ENCODE measurements around the gene ATXN1.

- TF ChIP-seq, protein P1, sequence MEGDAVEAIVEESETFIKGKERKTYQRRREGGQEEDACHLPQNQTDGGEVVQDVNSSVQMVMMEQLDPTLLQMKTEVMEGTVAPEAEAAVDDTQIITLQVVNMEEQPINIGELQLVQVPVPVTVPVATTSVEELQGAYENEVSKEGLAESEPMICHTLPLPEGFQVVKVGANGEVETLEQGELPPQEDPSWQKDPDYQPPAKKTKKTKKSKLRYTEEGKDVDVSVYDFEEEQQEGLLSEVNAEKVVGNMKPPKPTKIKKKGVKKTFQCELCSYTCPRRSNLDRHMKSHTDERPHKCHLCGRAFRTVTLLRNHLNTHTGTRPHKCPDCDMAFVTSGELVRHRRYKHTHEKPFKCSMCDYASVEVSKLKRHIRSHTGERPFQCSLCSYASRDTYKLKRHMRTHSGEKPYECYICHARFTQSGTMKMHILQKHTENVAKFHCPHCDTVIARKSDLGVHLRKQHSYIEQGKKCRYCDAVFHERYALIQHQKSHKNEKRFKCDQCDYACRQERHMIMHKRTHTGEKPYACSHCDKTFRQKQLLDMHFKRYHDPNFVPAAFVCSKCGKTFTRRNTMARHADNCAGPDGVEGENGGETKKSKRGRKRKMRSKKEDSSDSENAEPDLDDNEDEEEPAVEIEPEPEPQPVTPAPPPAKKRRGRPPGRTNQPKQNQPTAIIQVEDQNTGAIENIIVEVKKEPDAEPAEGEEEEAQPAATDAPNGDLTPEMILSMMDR (conservative IDR thresholded peaks at IDR 0.05; ENCODE audit: low read length), result no peak
- no peak for TF ChIP-seq EZH2phosphoT487 (IDR thresholded peaks at IDR 0.05; ENCODE audit: borderline replicate concordance)
Observed at GRCh38 chr6:16359563-16359962, 401.7 kb downstream of the ATXN1 start.

Measured in Loucy (cell line).